OCI-LY1 (cell line): ENCODE measurements around the gene OR2T8.

Experiments used
- CTCF ChIP-seq: fragments of 200-600 bp; sonication (generic), shearing (Covaris generic); IDR thresholded peaks from 2 replicates; pipeline ENCODE4 v1.5.1; 2017; ENCODE audit warnings: mild to moderate bottlenecking, antibody characterized with exemption, low read length, moderate library complexity, mixed read lengths
- EZH2 ChIP-seq: fragments of 200-600 bp; sonication (generic), shearing (Covaris generic); IDR thresholded peaks from 2 replicates; pipeline ENCODE4 v1.8.0; 2017; ENCODE audit warnings: borderline replicate concordance, mixed run types, mild to moderate bottlenecking, antibody characterized with exemption, low read length, moderate library complexity, mixed read lengths

DNA sequence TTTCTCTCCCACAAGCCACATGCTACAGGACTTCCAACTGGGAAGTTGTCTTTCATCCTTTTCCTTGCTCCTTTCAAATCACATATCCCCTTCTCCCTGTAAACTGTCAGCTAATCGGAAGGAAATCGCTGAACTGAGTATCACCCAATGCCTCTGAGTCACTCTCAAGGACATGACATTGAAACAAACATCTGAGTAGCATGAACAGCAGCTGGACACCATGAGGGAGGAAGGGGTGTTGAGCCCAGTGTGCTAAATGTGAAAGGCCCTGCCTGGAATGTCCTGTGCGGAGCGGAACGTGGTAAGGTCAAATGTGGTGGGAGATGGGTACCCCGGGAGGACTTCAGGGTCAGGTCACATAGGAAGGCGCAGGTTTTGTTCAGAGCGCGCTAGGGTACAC is 4.8 kb downstream of the OR2T8 start, which contains the start of gene OR2AJ1:
- TF ChIP-seq EZH2 (no peak), CTCF (no peak)
